DOHH2 (cell line): ENCODE results near the gene ZNFX1.

Experiments
- CTCF ChIP-seq: fragments of 200-600 bp; sonication (generic); IDR thresholded peaks from one replicate; pipeline ENCODE4 v1.5.1; 2014; ENCODE audit warnings: antibody characterized with exemption, mild to moderate bottlenecking, low read depth, low read length; ENCODE audit not compliant: poor library complexity, severe bottlenecking
- EZH2phosphoT487 ChIP-seq: fragments of 200-600 bp; sonication (generic); IDR thresholded peaks from 2 replicates; pipeline ENCODE4 v1.6.1; 2017; ENCODE audit warnings: borderline replicate concordance, mild to moderate bottlenecking, antibody characterized with exemption, low read length, moderate library complexity, mixed read lengths

GRCh38 chr20:49286689-49287551 lies 9.1 kb upstream of the ZNFX1 start:
- no peak for TF ChIP-seq CTCF
- no peak for TF ChIP-seq EZH2phosphoT487
